ENCODE results near the gene PRKAG3.

DNA sequence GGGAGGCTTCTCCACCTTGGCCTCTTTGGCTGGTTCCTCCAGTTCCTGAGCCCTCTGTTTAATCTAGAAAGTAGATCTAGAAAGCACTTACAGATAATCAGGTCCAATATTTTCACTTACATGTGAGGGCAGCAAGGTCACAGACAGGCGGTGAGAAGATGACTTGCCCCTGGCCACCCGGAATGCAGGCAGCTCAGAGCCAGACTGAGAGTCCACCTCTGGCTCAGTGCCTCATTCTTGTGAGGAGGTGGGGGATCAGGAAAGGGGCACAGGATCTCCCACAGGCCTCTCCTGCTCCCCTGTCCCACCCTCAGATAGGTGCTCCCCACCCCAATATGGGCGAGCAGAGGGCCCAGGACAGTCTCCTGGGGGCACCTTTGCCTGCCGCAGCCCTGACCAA is 33.8 kb upstream of the PRKAG3 start:
- TF ChIP-seq, protein P1, sequence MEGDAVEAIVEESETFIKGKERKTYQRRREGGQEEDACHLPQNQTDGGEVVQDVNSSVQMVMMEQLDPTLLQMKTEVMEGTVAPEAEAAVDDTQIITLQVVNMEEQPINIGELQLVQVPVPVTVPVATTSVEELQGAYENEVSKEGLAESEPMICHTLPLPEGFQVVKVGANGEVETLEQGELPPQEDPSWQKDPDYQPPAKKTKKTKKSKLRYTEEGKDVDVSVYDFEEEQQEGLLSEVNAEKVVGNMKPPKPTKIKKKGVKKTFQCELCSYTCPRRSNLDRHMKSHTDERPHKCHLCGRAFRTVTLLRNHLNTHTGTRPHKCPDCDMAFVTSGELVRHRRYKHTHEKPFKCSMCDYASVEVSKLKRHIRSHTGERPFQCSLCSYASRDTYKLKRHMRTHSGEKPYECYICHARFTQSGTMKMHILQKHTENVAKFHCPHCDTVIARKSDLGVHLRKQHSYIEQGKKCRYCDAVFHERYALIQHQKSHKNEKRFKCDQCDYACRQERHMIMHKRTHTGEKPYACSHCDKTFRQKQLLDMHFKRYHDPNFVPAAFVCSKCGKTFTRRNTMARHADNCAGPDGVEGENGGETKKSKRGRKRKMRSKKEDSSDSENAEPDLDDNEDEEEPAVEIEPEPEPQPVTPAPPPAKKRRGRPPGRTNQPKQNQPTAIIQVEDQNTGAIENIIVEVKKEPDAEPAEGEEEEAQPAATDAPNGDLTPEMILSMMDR (IDR thresholded peaks at IDR 0.05) = no peak
- no peak for TF ChIP-seq POLR2A (IDR thresholded peaks at IDR 0.05)
